Body of pancreas (tissue), 4 donors: ENCODE results near the gene GBGT1. TPM values are rescaled to one million over a fixed set of nuclear protein-coding genes. Genes with fewer than 3 reads are reported as not detected.
A peak's percentile ranks its signal among the peaks of the same experiment; 100 is the strongest.

Source experiments
- ATAC-seq: fragments of 150-250 bp; one replicate; pipeline ENCODE4 v1.9.1; 2016
- DNase-seq, 4 donors: peaks; one replicate each; pipeline ENCODE4 v3.0.0-alpha.2; 2019
- H3K27ac ChIP-seq, 4 donors: fragments of 200-600 bp; sonication (generic); 1 replicate in 3 of 4; 2 replicates in 1 of 4; pipeline versions ENCODE4 v1.5.1 to v1.6.1; 2016 to 2019; ENCODE audit warnings: mild to moderate bottlenecking in 1 of 4, mixed read lengths in 1 of 4, moderate library complexity in 1 of 4
- H3K27me3 ChIP-seq, 2 donors: fragments of 200-600 bp; sonication (generic); one replicate each; pipeline ENCODE4 v1.6.0; 2016; ENCODE audit warnings: mild to moderate bottlenecking in 1 of 2
- H3K36me3 ChIP-seq, 2 donors: fragments of 200-600 bp; sonication (generic); replicated peaks in 1 of 2; 2 replicates each; pipeline ENCODE4 v1.5.1; 2016; ENCODE audit warnings: low read depth in 2 of 2; ENCODE audit not compliant: insufficient read depth in 1 of 2
- H3K4me1 ChIP-seq: fragments of 200-600 bp; sonication (generic); one replicate; pipeline ENCODE4 v1.6.0; 2016
- H3K4me3 ChIP-seq, 2 donors: fragments of 200-600 bp; sonication (generic); 1 replicate in 1 of 2; 2 replicates in 1 of 2; pipeline ENCODE4 v1.5.1; 2016 to 2019
- H3K9me3 ChIP-seq, 3 donors: fragments of 200-600 bp; sonication (generic); 1 replicate in 2 of 3; 2 replicates in 1 of 3; pipeline ENCODE4 v1.5.1; 2016
- POLR2A ChIP-seq, 3 donors: fragments of 450-650 bp; IDR thresholded peaks; one replicate each; pipeline ENCODE4 v1.6.1; 2016; ENCODE audit warnings: antibody characterized with exemption in 3 of 3, mild to moderate bottlenecking in 2 of 3
- WGBS, 2 donors: methylation state at CpG; one replicate each; pipeline ENCODE4 v1.1.5; 2017; 5-methylcytosine and 5-hydroxymethylcytosine counted together
- intact Hi-C: fragments of 100-400 bp; cut with DNase I; formaldehyde crosslinking; loops from one replicate; pipeline ENCODE4 v1.15.1; 2023
- total RNA-seq, 2 donors: library from RNA; depleted of rRNA; stranded (reverse); fragments of >200 nt; gene quantifications; one replicate each; pipeline ENCODE4 v1.1.0, GENCODE V29; 2016
- TF ChIP-seq, protein P1 (sequence below), 7 experiments: fragments of 450-650 bp in 4 of 7; fragments of 200-600 bp in 3 of 7; sonication (generic) in 3 of 7; IDR thresholded peaks; one replicate each; pipeline ENCODE4 v1.5.1; 2016 to 2019; ENCODE audit warnings: antibody characterized with exemption in 7 of 7

The GBGT1 gene
- total RNA-seq, 2 donors from 2014 or later, result 5.4 to 9.2 TPM

DNA sequence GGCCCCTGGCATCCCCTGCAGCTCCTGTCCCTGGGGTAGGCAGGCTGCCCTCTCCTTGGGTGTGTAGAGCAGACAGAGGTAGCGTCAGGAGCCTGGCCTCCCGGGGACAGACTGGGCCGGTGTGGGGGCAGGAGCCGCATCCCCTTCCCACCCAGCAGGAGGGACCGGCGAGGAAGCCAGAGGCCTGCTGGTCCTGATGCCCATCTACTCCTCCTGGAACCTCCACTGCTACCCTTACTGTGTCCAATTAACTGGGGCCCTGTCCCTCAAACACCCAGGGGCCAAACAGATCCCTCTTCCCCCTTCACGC lies 58.3 kb downstream of the GBGT1 start:
- no peak for ATAC-seq
- intact Hi-C loops, result no loop called here
- Histone ChIP-seq H3K36me3 (peaks cover 33 to 46% of the 10 kb centered on the region in 2 donors), H3K4me3 (no peak overlapping the region), H3K27ac (no peak overlapping the region), H3K9me3 (no peaks in the 10 kb centered on the region), H3K27me3 (no peaks in the 10 kb centered on the region), H3K4me1 (peaks cover 4% of the 10 kb centered on the region)
- WGBS, 2 donors, result 90 to 99% methylated on average over 4 to 7 of the region's 7 CpGs
- no peak for TF ChIP-seq POLR2A (IDR thresholded peaks at IDR 0.05)
- TF ChIP-seq, protein P1, sequence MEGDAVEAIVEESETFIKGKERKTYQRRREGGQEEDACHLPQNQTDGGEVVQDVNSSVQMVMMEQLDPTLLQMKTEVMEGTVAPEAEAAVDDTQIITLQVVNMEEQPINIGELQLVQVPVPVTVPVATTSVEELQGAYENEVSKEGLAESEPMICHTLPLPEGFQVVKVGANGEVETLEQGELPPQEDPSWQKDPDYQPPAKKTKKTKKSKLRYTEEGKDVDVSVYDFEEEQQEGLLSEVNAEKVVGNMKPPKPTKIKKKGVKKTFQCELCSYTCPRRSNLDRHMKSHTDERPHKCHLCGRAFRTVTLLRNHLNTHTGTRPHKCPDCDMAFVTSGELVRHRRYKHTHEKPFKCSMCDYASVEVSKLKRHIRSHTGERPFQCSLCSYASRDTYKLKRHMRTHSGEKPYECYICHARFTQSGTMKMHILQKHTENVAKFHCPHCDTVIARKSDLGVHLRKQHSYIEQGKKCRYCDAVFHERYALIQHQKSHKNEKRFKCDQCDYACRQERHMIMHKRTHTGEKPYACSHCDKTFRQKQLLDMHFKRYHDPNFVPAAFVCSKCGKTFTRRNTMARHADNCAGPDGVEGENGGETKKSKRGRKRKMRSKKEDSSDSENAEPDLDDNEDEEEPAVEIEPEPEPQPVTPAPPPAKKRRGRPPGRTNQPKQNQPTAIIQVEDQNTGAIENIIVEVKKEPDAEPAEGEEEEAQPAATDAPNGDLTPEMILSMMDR (IDR thresholded peaks at IDR 0.05), result no peak
- peak in 2 of 4 donors; percentile 6 to 9 for DNase-seq

DNA sequence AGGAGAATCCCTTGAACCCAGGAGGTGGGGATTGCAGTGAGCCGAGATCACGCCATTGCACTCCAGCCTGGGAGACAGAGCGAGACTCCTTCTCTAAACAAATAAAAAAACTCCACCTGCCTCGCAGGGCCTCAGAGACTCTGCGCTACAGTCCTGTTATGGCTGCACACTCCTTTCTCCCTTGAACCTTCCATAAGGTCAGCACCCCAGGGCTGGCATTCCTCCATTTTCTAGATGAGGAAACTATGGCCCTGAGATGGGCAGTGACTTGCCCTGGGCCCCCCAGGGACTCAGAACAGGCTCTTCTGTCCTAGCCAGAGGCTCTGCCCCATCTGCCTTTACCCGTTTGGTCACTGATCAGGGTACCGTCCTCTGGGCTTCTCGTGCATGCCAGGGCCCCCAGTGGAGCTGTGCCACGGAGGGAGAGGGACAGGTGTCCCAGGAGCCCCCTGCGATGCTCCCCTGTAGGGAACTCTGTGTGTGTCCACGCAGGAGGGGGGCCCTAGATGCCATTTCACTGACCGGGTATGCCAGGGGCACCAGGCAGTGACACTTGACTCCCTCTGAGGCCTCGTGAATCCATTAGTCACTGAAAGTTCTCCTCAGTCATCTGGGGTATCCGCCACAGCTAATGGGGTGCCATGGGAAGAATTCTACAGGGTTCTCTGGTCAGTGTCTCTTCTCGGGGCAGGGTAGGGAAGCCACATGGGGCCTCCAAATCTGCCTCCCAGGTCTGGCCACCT lies 58.8 kb downstream of the GBGT1 start:
- peak in 2 of 4 donors; percentile 6 to 7 for DNase-seq
- 90 to 91% methylated on average over 10 to 13 of the region's 15 CpGs for WGBS, 2 donors
- no peak for TF ChIP-seq POLR2A (IDR thresholded peaks at IDR 0.05)
- TF ChIP-seq, protein P1 (IDR thresholded peaks at IDR 0.05), result no peak

DNA sequence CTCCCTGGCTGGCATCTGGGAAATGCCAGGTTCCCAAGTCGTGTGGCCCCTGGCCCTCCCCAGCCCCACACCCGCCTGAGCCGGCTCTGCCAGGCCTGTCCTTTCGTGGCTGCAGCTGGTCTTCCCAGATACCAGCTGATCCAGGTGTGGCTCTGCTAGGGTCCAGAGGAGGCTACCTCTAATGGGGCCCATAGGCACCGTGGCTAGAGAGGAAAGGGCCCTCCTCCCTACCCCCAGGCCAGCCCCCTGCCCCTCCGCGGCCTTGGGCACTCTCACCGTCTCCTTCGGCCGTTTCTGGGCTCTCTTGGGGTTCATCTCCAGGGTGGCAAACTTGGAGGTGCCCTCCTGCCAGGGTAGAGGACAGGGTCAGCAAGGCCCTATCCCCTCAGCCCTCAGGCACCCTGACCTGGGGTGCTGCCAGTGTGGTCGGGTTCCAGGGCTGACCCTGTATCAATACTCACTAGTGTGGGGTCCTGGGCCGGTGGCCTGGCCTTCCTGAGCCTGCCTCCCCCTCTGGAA lies 59.7 kb downstream of the GBGT1 start:
- no peak overlapping the region for H3K27ac ChIP-seq
- no peaks in the 10 kb centered on the region for H3K9me3 ChIP-seq
- WGBS, 2 donors, result 80 to 85% methylated on average over 5 to 11 of the region's 12 CpGs
- H3K27me3 ChIP-seq, result no peaks in the 10 kb centered on the region
- DNase-seq (peak in 2 of 4 donors; percentile 8 to 10), ATAC-seq (no peak)
- intact Hi-C loops, result loop anchor here (5.0 kb wide), 1 partner anchor 38 kb away; no protein-coding TSS in a partner anchor
- TF ChIP-seq POLR2A (IDR thresholded peaks at IDR 0.05), result no peak
- TF ChIP-seq, protein P1 (IDR thresholded peaks at IDR 0.05), result no peak
- H3K36me3 ChIP-seq, result peaks cover 33 to 47% of the 10 kb centered on the region in 2 donors
- peaks cover 4% of the 10 kb centered on the region for H3K4me1 ChIP-seq
- H3K4me3 ChIP-seq, result no peak overlapping the region

More for the DNA sequence above, 58.8 kb downstream of the GBGT1 start:
- Histone ChIP-seq H3K27me3 (no peaks in the 10 kb centered on the region), H3K4me1 (peaks cover 4% of the 10 kb centered on the region), H3K9me3 (no peaks in the 10 kb centered on the region), H3K27ac (no peak overlapping the region), H3K4me3 (no peak overlapping the region), H3K36me3 (peaks cover 33 to 50% of the 10 kb centered on the region in 2 donors)
- intact Hi-C loops, result loop anchor here (5.0 kb wide), 1 partner anchor 37 kb away; no protein-coding TSS in a partner anchor
- ATAC-seq, result no peak

DNA sequence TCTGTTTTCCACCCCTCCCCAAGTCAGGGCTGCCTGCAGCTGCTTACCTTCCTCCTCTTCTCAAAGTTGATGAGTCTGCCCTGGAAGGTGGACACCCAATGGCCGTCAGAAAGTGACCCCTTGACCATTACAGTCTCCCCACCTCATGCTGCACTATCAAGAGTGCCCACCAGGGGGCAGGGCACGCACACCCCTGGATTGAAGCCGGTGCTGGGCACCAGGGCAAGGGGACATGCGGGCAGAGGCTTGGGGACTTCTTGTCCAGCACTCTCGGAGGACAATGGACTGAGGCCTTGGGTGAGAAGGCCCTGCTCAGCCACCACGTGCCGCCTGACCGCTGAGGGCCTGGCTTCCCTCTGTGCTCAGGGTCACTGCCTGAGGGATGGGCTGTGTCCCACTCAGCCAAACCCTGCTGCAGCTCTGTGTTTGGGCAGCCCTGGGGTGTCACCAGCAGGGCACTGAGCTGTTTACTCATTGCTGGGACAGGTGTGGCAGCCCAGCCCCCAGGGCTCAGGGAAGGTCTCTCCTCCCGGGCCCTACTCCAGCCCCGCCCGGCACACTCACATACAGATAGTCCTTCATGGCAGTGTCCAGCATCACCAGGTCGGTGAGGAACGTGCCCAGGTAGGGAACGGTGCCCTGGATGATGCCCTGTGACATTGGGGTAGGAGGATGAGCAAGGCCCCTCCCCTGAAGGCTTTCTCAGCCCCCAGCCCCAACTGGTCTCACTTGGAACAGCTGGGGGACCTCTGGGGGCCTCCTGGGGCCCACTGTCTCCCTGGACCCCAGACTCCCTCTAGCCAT lies 60.3 kb downstream of the GBGT1 start:
- intact Hi-C loops, result loop anchor here (5.0 kb wide), 1 partner anchor 39 kb away; no protein-coding TSS in a partner anchor
- 46 to 58% methylated on average over 6 to 14 of the region's 14 CpGs for WGBS, 2 donors
- TF ChIP-seq, protein P1 (IDR thresholded peaks at IDR 0.05), result peak; percentile 81 to 97 (median 94)
- no peak for TF ChIP-seq POLR2A (IDR thresholded peaks at IDR 0.05)
- Histone ChIP-seq H3K9me3 (no peaks in the 10 kb centered on the region), H3K4me3 (no peak overlapping the region), H3K4me1 (peaks cover 4% of the 10 kb centered on the region), H3K27me3 (no peaks in the 10 kb centered on the region), H3K27ac (no peak overlapping the region), H3K36me3 (peaks cover 34 to 44% of the 10 kb centered on the region in 2 donors)
- peak; percentile 68 to 79 (median 75) for DNase-seq
- ATAC-seq, result peak; percentile 80

Other genes starting within 250 kb of the GBGT1 start
- 10 to 100 TPM; 44.1 to 47.1 TPM for gene TSC1, start 219.3 kb downstream of the GBGT1 start, total RNA-seq
- gene GFI1B, start 185.2 kb downstream of the GBGT1 start, total RNA-seq, result not detected
- 10 to 100 TPM; 43.1 to 57.7 TPM for gene GTF3C5, start 132.9 kb downstream of the GBGT1 start, total RNA-seq
- gene CEL, start 101.9 kb downstream of the GBGT1 start, total RNA-seq, result 1,000 to 10,000 TPM; 8,438 to 9,209 TPM
- 10 to 100 TPM; 27.8 to 64.6 TPM for gene RALGDS, start 42.7 kb downstream of the GBGT1 start, total RNA-seq
- gene OBP2B, start 45.3 kb upstream of the GBGT1 start, total RNA-seq, result not detected
- gene ABO, start 111.3 kb upstream of the GBGT1 start, total RNA-seq, result 1 to 10 TPM; 3.9 to 9.2 TPM
- 10 to 100 TPM; 20.8 to 37.9 TPM for gene SURF6, start 172.3 kb upstream of the GBGT1 start, total RNA-seq
- gene MED22, start 184.2 kb upstream of the GBGT1 start, total RNA-seq, result 10 to 100 TPM; 15.8 to 16.3 TPM
- gene RPL7A, start 184.3 kb upstream of the GBGT1 start, total RNA-seq, result 1,000 to 10,000 TPM; 1,478 to 1,480 TPM
- gene SURF1, start 192.6 kb upstream of the GBGT1 start, total RNA-seq, result 10 to 100 TPM; 31.0 to 43.1 TPM
- 10 to 100 TPM; 20.0 to 27.0 TPM for gene SURF2, start 192.6 kb upstream of the GBGT1 start, total RNA-seq
- 100 to 1,000 TPM in 1 of 2 donors, 10 to 100 TPM in 1; 93.9 to 109 TPM for gene SURF4, start 212.1 kb upstream of the GBGT1 start, total RNA-seq
- not detected for gene STKLD1, start 212.5 kb upstream of the GBGT1 start, total RNA-seq